Measurements from ENCODE around the gene WSCD2.

GRCh38 chr12:108282160-108282559 is 153.1 kb downstream of the WSCD2 start:
- no peak for TF ChIP-seq EZH2phosphoT487 (IDR thresholded peaks at IDR 0.05; ENCODE audit: borderline replicate concordance, low read depth, low read length)
- no peak for TF ChIP-seq CTCF (conservative IDR thresholded peaks at IDR 0.05; ENCODE audit: low read length)
